Stimulated activated CD4-positive, alpha-beta T cell treated with anti-CD3 and anti-CD28 coated beads, Interleukin-4, amount 100 ng/mL, for 4 hours (primary cell): ENCODE data around the gene ALDH1L1.

Experiments
- DNase-seq, 2 experiments: peaks; one replicate each; pipeline ENCODE4 v3.0.0-alpha.2; 2020

The ALDH1L1 gene

DNA sequence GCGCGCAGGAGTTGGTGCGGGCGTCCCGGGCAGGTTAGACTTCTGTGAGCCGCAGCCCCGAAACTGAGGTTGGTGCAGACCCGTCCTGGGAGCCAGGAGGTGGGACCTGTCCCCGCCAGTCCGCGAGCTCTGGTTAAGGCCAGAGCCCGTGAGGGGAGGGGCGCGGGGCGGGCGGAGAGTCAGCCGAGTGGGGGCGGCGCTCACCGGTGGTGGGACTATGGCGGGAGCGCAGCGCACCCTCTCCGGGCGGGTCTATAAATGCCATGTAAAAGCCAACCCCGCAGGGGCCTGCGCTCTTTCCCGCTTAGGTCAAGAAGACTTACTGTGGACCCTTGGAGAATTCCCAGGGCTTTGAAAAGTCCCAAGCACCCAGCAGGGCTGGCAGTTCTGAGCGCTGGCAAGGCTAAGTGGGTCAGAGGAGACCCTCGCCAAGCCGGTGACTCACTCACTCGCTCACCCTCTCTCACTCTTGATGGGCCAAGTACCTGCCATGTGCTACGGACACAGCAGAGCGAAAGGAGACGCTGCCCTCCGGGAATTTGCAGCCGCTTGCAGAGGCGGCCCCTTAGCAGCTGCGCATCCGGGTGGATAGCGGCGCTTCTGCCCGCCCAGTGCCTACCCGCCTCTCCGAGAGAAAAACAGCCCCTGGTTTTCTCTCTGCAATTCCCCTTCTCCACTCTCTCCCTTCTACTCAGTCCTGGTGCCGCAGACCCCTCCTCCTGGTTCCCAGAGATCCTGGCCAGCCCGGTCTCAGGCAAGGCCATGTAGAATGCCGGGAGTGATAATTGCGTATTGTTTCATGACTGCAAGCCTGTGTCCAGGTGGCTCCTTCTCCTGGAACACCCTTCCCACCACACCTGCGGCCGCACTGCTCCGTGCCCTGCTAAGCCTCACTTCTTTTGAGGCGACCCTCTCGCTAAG lies at the start of gene ALDH1L1:
ALDH1L1 (minus strand) TSS at position 110 of the 921 bp plus-strand sequence. CDS start 19,607 bp downstream, outside the sequence.
- no peak for DNase-seq

DNA sequence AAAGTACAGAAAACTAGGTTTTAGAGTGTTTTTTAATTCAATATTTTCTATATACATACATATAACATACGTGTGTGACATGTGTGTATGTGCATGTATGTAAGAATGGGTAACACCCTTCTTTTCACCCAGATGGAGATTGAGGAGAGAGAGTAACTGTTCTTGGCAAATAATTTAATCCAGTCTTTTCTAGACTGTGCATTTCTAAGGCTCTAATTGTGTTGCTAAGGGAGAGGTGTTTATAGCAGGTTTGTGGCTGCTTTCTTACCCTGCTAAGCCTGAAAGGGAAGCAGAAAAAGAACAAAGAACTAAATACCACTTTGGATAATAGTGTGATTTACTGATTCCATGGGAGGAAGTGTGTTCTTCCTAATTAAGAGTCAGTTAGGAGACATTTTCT lies 46.0 kb upstream of the ALDH1L1 start:
- DNase-seq: no peak

DNA sequence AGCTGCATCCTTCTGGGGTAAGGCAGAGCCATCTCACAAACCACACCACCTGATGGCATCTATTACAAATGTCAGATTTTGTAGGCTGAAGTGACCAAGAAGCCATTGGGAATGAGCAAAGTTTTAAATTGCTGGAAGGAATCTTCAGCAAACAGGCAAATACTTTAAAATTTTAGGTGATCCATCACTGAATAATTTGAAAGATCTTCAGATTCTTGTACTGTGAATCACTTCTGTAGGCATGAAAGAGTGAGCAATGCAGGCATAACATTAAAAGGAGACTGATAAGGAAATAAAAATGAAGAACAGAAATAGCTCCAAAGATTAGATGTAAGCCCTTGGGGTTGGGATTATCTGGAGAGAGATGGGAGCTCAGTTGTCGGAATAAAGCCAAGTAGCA lies 36.0 kb upstream of the ALDH1L1 start:
- DNase-seq: no peak

DNA sequence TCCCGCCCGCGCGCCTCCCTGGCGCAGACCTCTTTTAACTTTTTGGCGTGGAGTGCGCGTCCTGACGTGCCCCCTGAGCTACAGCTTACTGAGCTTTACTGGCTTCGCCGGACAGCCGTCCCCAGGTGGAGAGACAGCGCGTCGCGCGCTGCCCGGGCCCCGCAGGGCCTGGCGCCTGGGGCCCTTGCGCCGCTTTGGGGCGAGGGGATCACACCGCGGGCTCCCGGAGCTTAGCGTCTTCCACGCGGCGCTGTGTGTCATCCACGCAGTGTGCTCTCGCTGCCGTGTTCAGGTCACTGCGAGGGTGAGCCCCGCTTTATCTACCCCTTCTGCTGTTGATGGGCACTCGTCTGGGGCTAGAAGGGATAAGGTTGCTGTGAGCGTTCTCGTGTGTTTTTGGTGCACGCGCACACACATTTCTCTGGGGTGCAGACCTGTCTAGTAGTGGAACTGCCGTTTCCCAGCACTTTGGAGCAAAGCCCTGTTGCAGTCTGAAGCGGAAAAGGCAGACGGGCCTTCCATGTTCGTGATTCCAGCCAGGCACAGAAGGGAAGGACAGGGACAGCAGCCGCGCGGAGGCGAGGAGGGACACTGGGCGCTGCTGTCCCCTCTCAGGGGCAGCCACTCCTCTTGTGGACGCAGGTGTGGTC lies 33.1 kb upstream of the ALDH1L1 start:
- no peak for DNase-seq

DNA sequence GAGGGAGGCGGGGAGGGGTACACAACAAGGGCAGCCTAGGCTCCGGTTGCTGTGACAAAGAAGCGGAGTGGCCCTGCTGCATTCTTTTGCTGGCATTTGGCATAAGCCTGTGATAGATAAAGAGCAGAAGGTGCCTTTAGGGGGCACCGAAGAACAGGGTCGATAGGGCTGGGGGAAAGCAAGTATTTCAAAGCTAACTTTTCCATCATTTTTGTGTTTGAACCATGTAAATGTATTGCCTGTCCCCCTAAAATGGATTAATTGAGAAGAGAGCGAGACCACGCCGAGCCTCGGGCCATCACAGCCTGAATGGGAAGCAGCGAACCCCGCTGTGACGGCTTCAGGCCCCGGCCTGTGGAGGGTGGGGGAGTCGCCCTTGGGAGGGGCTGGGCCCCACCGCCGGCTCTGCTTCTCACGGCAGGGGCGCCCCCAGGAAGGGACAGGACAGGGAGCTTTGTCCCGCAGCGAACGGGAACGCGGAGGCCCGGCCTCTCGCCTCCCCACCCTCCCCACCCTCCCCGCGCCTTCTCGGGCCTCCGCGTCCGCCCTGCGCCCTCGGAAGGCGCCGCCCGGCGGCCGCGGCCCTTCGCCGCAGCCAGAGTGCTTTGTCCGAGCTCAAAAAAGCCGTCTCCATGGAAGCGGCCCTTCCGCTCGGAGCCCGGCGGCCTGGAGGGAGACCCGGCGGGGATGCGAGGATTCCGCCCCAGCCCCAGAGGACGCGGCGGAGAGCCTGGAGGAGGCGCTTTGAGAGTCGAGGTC lies 32.4 kb upstream of the ALDH1L1 start:
- DNase-seq: no peak

DNA sequence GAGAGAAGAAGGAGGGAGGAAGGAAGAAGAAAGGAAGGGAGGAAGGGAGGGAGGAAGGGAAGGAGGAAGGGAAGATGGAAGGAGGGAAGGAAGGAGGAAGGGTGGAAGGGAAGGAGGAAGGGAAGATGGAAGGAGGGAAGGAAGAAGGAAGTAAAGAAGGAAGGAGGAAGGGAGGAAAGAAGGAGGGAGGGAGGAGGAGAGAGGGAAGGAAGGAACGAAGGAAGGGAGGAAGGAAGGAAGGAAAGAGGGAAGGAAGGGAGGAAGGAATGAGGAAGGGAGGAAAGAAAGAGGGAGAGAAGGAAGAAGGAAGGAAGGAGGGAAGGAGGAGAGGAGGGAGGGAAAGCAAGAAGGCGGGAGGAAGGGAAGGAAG lies 31.8 kb upstream of the ALDH1L1 start:
- DNase-seq: no peak

DNA sequence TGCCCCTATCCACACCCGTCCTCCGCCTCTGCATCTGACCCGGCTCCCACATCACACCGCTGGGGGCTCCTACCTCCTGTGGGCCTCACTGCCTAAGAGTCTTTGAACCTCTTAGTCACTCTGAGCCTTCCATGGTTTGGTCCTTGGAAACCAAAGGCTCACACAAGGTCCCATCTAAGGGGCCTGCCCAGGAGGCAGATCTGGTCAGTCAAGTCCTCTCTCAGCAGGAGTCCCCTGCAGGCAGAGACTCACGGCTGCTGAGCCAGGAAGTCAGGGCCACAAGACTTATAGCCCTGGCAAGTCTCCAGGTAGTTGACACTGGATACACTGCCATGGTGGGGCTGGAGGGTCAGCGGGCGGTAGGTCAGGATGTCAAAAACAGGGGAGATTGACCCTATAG lies 31.2 kb upstream of the ALDH1L1 start:
- no peak for DNase-seq

DNA sequence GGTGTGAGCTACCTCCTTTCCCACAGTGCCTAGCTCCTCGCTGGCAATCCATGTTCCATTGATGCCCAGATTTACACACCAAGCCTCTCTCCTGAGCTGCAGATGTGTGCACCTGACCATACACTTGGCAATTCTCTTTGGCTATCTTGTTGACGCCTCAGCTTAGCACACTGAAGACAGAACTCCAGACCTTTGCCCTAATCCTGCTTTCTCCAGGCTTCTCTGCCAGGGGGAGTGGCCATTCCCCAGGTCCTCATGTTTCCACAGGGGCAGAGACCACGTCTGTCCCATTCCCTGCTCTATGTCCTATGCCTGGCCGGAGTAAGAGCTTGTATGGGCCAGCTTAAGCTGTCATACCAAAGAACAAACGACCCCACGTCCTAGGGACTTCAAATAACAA lies 30.2 kb upstream of the ALDH1L1 start:
- no peak for DNase-seq

DNA sequence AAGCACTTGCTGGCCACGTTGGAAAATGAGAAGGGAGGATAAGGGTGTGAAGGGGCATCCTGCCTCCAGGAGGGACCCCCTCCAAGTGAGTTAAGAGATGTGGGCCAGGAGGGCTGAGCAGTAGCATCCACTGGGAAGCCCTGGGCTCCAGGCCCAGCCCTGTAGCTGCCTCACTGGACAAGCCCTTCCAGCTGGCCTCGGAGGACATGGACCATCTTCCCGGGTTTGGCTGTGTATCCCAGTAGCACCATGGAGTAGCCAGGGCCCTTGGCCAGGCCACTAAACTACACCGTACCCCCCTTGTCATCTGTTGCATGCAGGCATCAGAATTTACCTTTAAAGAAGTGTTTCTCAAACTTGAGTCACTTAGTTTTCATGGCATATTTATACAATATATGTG lies 29.4 kb upstream of the ALDH1L1 start:
- no peak for DNase-seq

DNA sequence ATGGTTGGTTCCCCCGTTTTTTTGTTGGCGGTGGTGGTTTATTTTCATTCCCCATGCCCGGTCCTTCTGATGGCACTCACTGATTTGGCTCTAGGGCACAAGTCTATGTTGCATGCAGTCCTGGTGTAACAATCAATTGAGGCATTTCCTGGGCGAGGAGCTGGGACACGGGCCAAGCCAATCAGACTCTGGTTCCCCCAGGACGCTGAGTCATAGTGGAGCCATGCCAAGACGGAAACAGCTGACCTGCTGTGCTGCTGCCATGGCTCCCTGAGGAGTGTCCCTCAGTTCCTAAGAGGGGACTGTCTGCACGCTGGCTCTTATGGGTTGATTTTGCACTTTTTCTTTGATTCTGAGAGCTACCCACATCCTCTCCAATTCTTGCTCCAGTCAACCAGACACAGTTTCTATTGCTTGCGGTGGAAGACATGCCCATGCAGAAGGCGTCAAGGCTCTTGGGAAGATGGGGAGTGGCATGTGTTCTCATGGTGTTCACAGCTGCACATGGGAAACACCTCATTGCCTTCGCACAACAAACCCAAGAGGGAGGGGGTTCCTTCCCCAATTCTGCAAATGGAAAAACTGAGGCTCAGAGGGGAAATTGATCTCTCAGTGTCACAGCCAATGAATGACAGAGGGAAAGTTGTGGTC lies 28.3 kb upstream of the ALDH1L1 start:
- no peak for DNase-seq

DNA sequence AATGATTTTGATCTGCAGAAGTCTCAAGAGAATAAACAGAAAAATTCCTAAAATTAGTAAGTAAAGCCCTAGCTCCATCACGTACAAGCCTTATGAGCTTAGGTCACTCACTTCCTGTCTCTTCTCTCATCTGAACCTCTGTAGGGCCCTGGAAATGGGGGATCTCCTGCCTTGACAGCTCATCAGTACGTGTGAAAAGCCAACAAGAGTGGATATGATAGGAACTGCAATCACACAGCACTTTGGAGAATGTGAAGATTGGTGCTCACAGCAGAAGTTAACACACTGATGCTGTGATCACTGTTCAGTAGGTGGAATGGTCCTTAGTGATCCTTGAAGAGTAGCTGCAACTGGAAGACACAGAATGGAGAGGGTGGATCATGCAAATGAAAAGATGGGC lies 27.8 kb upstream of the ALDH1L1 start:
- no peak for DNase-seq

DNA sequence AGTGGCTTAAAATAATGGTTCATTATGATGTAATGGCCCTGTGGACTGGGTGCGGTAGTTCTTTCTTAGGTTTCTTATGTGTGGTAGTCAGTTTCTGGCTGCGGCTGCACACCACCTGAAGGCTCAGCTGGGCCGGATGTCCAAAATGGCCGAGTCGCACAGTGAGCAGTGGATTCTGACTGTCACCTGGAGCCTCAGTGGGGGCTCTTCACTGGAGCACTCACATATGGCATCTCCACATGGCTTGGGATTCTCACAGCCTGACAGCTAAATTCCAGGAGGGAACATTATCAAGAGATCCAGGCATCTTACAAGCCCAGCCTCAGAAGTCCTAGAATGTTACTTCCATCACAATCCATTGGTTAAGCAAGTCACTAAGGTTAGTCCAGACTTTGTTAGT lies 26.8 kb upstream of the ALDH1L1 start:
- DNase-seq: no peak

DNA sequence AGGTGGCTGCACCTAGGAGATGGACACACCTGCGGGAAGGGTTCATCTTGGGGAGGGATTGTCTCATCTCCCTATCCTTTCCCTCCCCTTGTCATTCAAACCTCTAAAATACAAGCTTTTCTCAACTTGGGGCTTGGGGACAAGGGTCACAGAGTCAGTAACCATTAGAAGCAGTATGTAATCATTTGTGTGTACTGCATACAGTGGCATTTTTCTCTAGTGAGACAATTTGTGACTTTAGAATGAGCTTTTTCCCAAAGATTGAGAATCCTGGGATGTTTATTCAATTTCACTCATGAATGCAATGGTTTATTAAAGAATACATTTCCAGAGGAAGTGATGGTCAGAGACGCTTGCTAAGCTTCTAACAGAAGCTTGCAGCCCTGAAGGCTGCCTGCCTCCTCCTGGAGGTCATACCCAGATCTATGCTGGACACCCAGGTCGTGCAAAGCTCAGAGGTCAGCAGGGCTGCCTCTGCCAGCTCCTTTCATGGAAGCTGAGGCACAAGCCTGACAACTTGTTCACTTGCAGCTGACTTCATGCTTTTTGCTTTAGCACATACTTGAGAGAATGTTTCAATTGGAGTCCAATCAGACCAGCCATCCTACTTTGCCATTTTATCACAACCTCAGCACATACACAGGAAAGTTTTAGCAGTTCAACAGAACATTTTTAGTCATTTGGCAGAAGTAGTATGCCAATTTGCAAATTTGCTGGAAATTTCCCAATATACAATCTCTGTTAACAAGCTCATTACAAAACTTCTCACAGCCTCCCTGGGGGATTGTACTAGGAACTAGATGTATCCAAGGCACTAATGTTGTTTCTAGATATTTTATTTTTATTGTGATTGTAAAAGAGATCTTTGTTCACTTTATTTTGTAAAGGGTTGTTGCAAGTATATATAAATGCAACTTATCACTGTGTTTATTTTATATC lies 25.6 kb upstream of the ALDH1L1 start:
- no peak for DNase-seq

DNA sequence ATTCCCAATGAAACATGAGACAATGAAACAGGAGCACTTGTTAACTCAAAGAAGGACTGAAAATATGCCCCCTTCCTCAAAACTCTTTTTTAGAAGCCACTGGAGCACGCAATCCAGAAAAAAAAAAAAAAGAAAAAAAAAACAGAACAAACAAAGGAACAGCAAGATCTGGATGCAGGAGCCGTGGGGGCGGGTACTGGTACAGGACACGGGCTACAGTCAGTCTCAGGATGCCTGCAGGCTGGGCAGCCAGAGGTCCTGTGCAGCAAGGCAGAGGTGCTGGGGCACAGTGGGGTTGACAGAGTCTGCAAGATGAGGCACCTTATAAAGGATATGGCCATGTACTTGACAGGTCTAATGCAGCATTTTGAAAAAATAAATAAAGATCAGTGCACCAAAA lies 22.3 kb upstream of the ALDH1L1 start:
- DNase-seq: no peak

DNA sequence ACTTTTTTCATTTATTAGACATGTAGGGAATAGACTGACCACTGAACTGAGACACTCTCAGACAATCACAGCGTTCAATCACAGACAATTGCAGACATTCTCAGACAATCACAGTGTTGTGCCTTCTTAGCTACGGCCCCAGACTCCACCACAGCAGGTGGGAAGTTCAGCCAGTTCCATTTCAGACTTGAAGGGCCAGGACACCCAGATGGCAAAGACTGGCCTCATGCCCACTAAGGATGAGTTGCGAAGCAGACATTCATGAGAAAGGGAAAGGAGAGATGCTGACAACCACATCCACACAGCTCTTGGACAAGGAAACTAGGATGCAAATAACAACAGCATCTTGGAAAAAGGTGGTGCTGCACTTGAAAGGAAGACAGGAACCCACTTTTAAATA lies 21.9 kb upstream of the ALDH1L1 start:
- no peak for DNase-seq

DNA sequence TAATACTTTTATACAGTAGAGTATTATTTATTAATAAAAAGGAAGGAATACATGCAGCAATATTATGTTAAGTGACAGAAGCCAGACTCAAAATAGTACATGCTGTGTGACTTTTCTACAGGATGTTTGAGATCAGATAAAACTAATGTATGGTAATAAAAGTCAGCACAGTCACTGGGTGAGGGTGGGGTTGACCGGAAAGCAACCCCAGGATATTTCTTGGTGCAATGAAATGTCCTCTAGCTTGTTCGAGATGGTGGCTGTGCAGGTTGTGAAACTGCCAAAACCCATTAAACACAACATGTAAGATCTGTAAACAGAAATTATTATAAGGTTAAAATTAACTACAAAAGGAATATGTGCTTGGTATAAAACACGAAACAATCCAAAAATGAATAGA lies 20.8 kb upstream of the ALDH1L1 start:
- DNase-seq: no peak

DNA sequence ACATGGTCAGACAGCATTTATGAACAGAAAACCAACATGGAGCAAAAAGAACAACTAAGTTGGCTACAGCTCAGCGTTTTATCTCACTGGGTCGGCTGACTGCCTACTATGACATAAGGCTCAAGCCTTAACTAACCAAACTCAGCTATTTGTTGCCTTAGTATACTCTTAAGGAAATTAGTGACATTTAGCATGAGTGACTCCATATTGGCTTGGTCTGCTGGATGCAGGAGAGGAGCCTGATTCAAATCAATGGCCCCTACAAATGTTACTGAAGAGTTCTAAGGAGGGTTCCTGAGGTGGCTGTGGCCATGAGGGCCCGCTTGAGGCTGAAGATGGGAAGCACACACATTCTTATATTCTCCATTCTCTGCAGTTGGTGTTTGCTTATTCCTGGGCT lies 20.1 kb upstream of the ALDH1L1 start:
- DNase-seq: no peak

DNA sequence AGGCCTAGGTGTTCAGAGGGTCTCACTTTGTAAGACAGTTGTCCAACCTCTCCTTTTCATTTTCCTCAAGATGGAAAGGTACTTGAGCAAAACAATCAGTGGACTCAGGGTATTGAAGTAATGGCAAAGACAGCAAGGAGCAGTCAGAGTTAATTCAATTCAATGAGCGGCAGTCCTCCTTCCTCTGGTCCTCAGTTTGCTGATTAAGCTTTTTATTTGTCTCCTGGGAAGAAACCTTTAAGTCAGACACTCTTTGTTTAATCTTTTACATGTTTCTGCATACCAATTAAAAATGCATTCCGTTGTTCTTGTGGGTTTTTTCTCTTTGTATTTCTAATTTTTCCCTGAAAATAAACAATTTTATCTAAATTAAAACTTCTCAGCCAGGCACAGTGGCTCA lies 18.9 kb upstream of the ALDH1L1 start:
- no peak for DNase-seq

DNA sequence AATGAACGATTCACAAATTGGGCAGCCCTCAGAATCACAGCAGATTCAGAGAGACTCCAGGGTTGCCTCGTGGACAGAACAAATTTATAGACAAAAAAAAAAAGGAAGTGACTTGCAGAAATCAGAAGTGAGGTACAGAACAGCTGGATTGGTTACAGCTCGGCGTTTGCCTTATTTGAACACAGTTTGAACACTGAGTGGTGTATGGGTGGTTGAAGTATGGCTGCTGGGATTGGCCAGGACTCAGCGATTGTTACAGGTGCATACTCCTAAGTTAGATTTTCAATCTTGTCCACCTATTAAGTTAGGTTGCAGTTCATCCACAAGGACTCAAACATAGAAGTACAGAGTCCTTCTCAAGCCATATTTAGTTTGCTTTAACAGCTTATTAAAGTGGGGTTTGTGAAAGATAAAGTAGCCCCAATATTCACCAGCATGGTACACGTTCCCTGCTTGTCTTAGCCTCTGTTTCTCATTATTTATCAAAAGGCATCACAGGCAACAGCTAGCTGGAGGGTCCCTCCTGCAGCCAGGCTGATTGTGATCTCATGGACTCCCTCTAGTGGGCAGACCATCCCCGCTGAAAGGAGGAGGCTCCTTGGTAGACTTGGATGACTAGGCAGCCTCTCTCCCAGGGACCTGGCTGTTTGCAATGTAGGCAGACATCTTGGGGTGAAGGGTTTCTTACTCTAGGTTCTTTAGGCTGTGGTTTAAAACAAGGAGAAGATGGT lies 17.6 kb upstream of the ALDH1L1 start:
- DNase-seq: peak; percentile 26 to 38

DNA sequence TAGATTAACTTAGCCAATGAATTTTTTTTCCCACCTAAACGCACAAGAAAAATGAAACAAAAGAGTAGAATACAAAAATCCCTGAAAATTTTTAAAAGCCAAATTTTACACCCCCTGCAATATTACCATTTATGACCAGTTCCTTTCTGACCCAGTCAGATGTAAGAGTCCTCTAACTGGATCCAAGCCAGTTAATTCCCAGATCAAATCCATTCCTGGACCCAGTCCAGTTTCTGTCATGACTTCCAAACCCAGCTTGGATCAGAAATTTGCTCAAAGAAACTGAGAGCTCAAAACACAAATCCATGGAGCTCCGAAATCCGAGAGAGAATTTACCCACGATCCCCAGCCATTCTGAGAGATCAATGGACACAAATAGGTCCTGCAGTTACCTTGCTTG lies 17.0 kb upstream of the ALDH1L1 start:
- no peak for DNase-seq

DNA sequence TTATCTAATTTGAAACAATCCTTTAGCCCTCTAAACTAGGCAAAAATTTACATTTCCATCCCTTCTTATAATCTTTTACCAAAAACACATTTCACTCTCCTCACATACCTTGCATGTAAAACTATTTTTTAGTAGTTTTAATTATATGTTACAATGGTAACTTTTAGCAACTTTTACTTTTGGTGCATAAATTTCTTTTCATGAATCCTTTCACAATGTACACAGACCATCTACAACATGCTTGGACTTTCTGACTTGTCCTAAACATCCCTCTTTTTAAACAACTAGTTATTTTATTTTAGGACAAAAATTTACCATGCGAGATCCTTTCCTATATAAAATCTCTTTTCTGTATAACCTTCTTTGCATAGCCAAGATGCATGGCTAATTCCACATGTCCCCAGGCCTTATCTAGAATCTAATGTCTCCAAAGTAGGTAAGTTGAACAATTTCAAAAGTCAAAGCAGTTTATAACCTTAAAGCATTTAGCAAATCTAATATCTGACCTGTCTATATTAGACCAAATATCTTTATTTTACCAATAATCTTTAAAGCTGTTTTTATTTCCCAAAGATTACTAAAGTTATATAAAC lies 14.4 kb upstream of the ALDH1L1 start:
- no peak for DNase-seq
